Cardiac muscle cell (in vitro differentiated cells and primary cell): ENCODE measurements around the gene TRAPPC2B. TPM values are rescaled to one million over a fixed set of nuclear protein-coding genes. Genes with fewer than 3 reads are reported as not detected.
A peak's percentile ranks its signal among the peaks of the same experiment; 100 is the strongest.

Experiments
- DNase-seq, 2 donors: peaks; one replicate each; pipeline versions ENCODE4 v3.0.0 to v3.0.0-alpha.2; 2010 to 2017; ENCODE audit warnings: low read depth in 1 of 2, low spot score in 1 of 2
- H3K27ac ChIP-seq: fragments of 200-600 bp; sonication (generic); 2 replicates; pipeline ENCODE4 v1.5.1; 2016
- H3K27me3 ChIP-seq: fragments of 200-600 bp; sonication (generic); 2 replicates; pipeline ENCODE4 v1.6.0; 2016; ENCODE audit warnings: control low read depth
- H3K36me3 ChIP-seq: fragments of 200-600 bp; sonication (generic); 2 replicates; pipeline ENCODE4 v1.5.1; 2016; ENCODE audit warnings: control low read depth
- H3K4me1 ChIP-seq: fragments of 200-600 bp; sonication (generic); 2 replicates; pipeline ENCODE4 v1.8.1; 2017; ENCODE audit warnings: low read depth, mild to moderate bottlenecking, mixed run types
- H3K4me3 ChIP-seq: fragments of 200-600 bp; sonication (generic); 2 replicates; pipeline ENCODE4 v1.5.1; 2016; ENCODE audit warnings: mild to moderate bottlenecking
- H3K9me3 ChIP-seq: fragments of 200-600 bp; sonication (generic); 2 replicates; pipeline ENCODE4 v1.5.1; 2017; ENCODE audit warnings: low read depth, mild to moderate bottlenecking, control low read depth
- CTCF ChIP-seq: IDR thresholded peaks from 2 replicates; pipeline ENCODE4 v1.5.1; 2012; ENCODE audit warnings: low read depth, mild to moderate bottlenecking, low read length
- polyA plus RNA-seq: library from polyadenylated mRNA; unstranded; fragments of >200 nt; fragmentation: Nextera tagmentation; extraction: Ambion mirVana; gene quantifications from 2 replicates; pipeline ENCODE4 v1.2.1, GENCODE V29; 2016
- total RNA-seq: library from RNA; depleted of rRNA; stranded (reverse); fragments of >200 nt; gene quantifications from 2 replicates; pipeline ENCODE4 v1.2.3, GENCODE V29; 2016

Gene TRAPPC2B
- 15.1 and 26.4 TPM in 2 replicates for total RNA-seq
- polyA plus RNA-seq = 34.6 and 39.3 TPM in 2 replicates

DNA sequence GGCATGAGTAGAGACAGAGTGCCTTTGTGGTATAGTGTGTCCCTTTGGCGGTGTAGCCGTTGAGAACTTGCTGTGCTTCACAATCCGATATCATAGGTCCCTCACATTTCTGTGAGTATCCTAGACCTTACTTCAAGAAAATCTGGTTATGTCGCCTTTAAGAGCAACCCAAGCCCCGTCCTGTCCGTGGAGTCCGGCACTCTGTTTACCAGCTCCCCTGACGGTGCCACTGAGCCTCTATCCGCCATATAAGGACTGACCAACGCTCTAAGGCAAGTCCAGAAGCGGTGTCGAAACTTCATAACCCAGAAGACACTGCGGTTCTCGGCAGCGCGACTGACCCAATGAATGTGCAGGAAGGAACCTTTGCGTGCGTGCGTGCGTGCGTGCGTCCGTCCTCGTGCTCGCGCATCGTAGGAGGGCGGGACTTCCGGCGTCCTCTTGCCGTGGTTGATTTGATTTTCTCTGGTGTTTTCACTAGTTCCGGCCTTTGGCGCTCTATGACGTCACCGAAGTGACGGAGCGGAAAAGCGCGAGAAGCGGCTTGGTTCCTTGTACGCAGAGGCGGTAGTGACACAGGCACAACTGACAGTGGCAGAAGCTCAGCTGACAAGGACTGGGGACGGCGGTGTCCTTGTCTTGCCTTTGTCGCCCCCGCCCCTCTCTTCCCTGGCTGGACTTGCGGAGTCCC lies at the start of gene TRAPPC2B, which contains the start of gene ZNF547:
TSS of gene TRAPPC2B (plus strand) at position 555 of the 691 bp plus-strand sequence. CDS start 1,283 bp downstream, outside the sequence.
TSS of gene ZNF547 (plus strand) at position 555 of the 691 bp plus-strand sequence. CDS start 5,005 bp downstream, outside the sequence.
- H3K36me3 ChIP-seq = peaks cover 6% of the 10 kb centered on the region
- peak within 1 kb of the TSS; percentile 82 for H3K4me3 ChIP-seq
- peak; percentile 99 to 100 for DNase-seq
- no peaks in the 10 kb centered on the region for H3K27me3 ChIP-seq
- peaks cover 14% of the 10 kb centered on the region for H3K4me1 ChIP-seq
- H3K27ac ChIP-seq = peak within 1 kb of the TSS; percentile 97
- H3K9me3 ChIP-seq = no peaks in the 10 kb centered on the region
- no peak for TF ChIP-seq CTCF

- no peak for DNase-seq
- H3K36me3 ChIP-seq = no peaks in the 10 kb centered on the region
- no peak for TF ChIP-seq CTCF
- H3K4me1 ChIP-seq = no peaks in the 10 kb centered on the region
- no peak overlapping the region for H3K4me3 ChIP-seq
- H3K27ac ChIP-seq = no peak overlapping the region
- H3K27me3 ChIP-seq = peaks cover 71% of the 10 kb centered on the region
- H3K9me3 ChIP-seq = no peaks in the 10 kb centered on the region
Observed at GRCh38 chr19:57314146-57314545, 49.2 kb upstream of the TRAPPC2B start.

GRCh38 chr19:57317503-57317902 lies 45.8 kb upstream of the TRAPPC2B start:
- Histone ChIP-seq H3K9me3 (no peaks in the 10 kb centered on the region), H3K36me3 (no peaks in the 10 kb centered on the region), H3K27me3 (peaks cover 58% of the 10 kb centered on the region), H3K27ac (no peak overlapping the region), H3K4me3 (no peak overlapping the region), H3K4me1 (peaks cover 12% of the 10 kb centered on the region)
- no peak for TF ChIP-seq CTCF
- peak in 1 of 2 donors; percentile 17 for DNase-seq

GRCh38 chr19:57319869-57320179 lies 43.5 kb upstream of the TRAPPC2B start:
- Histone ChIP-seq H3K27ac (peak overlapping the region; percentile 93), H3K36me3 (peaks cover 12% of the 10 kb centered on the region), H3K4me1 (peaks cover 12% of the 10 kb centered on the region), H3K4me3 (peak overlapping the region; percentile 91), H3K27me3 (peaks cover 34% of the 10 kb centered on the region), H3K9me3 (no peaks in the 10 kb centered on the region)
- no peak for TF ChIP-seq CTCF
- no peak for DNase-seq

GRCh38 chr19:57320180-57321084 lies 42.9 kb upstream of the TRAPPC2B start, which contains the start of gene ZNF543:
ZNF543 (plus strand) TSS chr19:57320472; CDS start chr19:57320854, 382 bp downstream.
- peaks cover 12% of the 10 kb centered on the region for H3K4me1 ChIP-seq
- H3K27ac ChIP-seq = peak within 1 kb of the TSS; percentile 93
- peaks cover 17% of the 10 kb centered on the region for H3K36me3 ChIP-seq
- H3K27me3 ChIP-seq = peaks cover 28% of the 10 kb centered on the region
- DNase-seq = peak; percentile 98
- peak within 1 kb of the TSS; percentile 91 for H3K4me3 ChIP-seq
- H3K9me3 ChIP-seq = no peaks in the 10 kb centered on the region
- no peak for TF ChIP-seq CTCF
